Measurements from ENCODE around the gene PTPRD.

- TF ChIP-seq POLR2AphosphoS5 (IDR thresholded peaks at IDR 0.05; ENCODE audit: low read depth, low read length) (no peak), TAF1 (IDR thresholded peaks at IDR 0.05; ENCODE audit: borderline replicate concordance, insufficient read depth, low read length) (no peak)
These were observed 1504.2 kb downstream of the PTPRD start for GRCh38 chr9:9108641-9109040.

All from PFSK-1 (cell line).